HG03025 (cell line): Measurements from ENCODE around the gene PBRM1.
A peak's percentile ranks its signal among the peaks of the same experiment; 100 is the strongest.
"Not testable (repeated sequence)": the region's sequence is repeated elsewhere in the genome, so short reads cannot be mapped to it uniquely, and the experiment has no call there.

Experiments
- ATAC-seq: cut with Tn5 transposase; IDR thresholded peaks from one replicate; pipeline ENCODE4 v1.9.1; 2021; ENCODE audit warnings: mild to moderate bottlenecking, moderate library complexity; ENCODE audit not compliant: unreplicated experiment, low FRiP score

PBRM1 gene

GRCh38 chr3:52705438-52705687 is 19.6 kb upstream of the PBRM1 start:
- no peak for ATAC-seq

- no peak for ATAC-seq
Observed at GRCh38 chr3:52704611-52705437, 19.1 kb upstream of the PBRM1 start.

DNA sequence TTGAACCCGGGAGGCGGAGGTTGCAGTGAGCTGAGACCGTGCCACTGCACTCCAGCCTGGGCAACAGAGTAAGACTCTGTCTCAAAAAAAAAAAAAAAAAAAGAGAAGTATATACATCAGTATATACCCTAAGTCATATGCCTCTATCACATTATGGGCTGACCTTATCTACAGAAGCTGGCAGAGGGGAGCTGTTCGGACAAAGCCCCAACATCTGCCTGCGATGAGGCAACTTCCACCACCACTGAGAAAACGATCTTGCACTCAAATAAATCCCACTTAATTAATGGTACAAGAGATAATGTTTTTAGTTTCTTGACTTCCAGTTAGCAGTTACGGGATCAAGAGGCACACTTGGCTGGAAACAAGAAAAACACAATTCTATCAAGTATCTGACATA is 17.6 kb upstream of the PBRM1 start:
- ATAC-seq: no peak

DNA sequence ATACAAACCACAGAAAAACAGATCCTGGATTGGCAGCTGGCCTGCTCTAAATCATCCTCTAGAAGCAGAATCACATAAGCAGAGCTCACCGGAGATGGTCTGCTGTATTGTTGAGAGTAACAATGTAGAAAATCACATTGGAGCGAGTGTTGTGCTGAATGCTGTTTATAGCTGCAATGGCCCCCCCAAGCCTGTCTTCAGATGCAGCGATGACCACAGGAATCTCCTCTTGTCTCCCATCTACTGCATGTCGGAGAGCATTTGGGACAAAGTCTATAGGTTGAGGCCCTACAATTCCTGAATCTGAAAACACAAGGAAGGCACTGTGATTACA is 11.9 kb upstream of the PBRM1 start:
- ATAC-seq: no peak

- no peak for ATAC-seq
Observed at GRCh38 chr3:52696830-52697631, 11.3 kb upstream of the PBRM1 start.

DNA sequence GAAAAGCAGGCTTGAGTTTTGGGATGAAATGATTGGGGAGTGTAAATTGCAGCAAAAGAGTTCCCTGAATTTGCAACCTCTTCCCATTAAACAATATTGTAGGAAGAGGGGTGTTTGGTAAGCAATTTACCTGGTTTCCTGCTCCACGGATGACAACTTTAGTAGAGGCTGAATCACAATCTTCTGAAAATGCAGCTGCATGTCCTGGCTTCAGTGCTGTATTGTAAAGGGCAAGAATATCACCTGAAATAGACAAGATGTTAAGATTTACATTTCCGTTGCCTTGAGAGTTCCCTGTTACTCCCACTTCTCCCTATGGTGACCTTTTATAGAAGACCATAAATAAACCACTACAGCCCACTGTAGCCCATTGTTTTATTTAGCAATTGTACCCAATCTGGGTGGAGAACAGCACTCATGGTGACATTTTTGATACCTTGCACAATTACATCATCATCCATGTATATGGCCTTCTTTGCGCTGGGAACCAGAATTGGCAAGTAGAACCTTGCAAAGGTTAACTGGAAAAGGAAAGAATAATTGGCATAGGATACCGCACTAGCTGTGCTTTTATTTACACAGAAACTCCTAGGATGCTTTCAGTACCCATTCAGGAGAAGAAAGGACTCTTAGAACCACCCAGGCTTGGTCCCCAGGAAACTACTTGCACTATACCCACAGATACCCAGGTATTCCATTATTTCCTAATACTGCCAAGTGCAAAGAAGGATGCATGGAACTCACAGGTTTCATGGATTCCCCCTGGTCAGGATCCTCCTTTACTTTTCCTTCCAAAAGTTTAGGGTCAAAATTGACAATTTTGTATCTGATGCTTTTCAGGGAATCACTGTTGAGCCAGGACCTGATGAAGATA is 10.3 kb upstream of the PBRM1 start:
- no peak for ATAC-seq

DNA sequence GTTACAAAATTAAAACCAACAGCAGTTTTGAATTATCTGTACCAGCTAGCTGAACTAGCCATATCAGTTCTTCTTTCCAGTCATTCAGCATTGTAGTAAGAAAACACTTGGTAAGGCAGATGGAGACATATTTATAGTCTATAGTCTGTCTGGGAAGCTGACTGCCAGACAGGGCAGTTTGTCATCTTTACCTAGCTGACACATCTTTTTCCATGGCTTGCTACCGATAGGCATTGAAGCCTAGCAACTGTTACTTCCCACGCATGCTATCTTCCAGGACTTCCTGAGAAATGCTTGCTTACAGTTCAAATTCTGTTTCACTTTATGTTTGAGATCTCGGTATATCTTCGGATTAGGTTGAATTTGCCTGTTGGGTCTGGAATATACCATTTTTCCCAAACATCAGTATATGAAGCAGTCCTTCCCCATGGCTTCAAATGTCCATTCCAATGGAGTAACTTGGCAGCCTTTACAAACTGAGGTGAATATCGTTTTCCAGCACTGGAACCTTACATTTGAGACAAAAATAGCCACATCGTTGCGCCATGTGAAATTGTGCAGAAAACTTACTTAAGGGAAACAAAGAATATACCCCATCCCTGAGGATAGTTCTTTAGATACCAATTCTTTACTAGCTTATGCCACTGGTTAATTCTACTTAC is 8.9 kb upstream of the PBRM1 start:
- no peak for ATAC-seq

DNA sequence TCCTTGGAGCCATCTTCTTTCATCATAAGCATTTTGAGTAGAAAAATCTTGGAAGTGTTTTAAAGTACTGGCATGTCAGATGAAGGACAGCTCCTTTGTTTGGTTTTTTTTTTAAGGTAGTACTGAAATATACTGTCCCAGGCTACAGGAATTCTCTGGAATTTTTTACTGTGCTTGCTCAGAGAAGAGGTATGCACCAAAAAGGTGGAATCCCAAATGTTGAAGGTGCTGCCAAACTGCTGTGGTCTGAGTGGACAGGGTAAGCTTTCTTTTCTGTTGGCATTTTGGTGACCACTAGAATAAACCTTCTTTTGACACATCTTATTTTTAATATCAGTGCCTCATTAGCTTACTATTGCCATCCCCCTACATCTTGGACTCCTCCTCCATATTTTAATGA is 7.4 kb upstream of the PBRM1 start:
- no peak for ATAC-seq

GRCh38 chr3:52690560-52690959 is 4.8 kb upstream of the PBRM1 start:
- ATAC-seq: no peak

DNA sequence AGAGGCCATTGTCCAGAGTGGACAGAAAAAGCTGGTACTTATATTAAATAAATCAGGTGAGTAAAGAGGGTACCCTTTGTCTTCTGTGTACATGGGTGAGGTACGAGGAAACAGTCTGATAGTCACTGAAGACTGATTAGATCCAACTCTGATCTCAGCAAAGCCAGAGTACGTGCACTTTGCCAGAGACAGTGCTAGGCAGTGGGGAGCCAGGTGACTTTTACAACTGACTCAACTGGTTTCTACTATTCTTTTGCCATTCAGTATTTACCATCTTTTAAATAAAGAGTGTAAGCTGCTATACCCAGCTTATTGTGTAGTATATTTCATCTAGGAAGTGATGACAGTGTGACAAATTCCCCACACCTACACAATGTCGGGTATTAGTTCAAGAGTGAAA is 3.4 kb upstream of the PBRM1 start:
- ATAC-seq: no peak

DNA sequence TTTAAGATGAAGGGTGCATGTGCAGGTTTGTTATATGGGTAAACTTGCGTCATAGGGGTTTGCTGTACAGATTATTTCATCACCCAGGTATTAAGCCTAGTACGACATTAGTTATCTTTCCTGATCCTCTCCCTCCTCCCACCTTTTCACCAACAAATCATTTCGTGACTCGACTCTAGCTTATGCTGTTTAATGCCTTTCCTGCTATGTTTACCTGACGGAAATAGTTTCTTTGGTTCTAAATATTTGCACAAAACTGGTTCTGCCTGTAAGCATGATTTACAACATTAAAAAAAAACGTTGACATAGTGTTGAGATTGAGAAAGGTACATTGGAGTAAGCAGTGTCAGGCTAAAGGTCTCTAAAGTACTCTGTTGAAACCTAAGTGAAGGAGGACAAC is 2.6 kb upstream of the PBRM1 start:
- no peak for ATAC-seq

- ATAC-seq: peak; percentile 76
Observed at GRCh38 chr3:52685285-52685708, 416 bp downstream of the PBRM1 start.

GRCh38 chr3:52684184-52684583 is 1.5 kb downstream of the PBRM1 start:
- ATAC-seq: no peak

- no peak for ATAC-seq
Observed at GRCh38 chr3:52683611-52684010, 2.1 kb downstream of the PBRM1 start.

DNA sequence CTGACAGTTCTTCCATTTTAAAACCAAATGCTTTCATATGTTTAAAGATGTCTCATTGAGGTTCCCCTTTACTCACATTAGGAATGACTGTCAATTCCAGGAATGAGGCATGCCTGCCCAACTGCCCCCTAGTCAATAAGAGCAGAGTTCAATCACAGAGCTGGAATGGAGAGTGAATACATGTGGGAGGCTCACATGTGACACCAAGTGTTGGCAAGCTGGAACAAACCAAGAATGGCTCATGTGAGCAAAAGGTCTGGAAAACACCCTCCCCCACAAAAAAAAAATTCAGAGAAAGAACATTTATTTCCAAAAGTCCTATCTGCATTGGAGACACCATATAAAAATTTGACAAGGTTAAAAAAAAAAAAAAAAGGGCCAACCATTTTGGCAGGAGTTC is 3.7 kb downstream of the PBRM1 start:
- ATAC-seq: no peak

DNA sequence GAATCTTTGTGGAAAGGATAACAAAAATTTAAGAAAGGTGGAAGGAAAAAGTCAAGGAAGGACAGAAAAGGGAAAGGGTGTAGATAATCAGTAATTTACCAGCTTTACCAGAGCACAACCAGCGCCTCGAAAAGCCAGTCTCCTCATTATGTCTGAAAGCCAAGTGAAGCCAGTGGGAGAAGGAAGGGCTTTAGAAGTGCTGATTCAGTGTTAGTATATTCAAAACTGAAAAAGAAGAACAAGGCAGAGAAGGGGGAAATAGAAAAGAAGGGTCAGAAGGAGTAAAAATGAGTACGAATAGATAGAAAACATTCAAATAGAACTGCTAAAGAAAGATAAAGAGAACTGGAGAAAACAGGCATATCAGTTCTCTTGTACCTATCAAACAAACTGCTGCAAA is 4.1 kb downstream of the PBRM1 start:
- no peak for ATAC-seq

DNA sequence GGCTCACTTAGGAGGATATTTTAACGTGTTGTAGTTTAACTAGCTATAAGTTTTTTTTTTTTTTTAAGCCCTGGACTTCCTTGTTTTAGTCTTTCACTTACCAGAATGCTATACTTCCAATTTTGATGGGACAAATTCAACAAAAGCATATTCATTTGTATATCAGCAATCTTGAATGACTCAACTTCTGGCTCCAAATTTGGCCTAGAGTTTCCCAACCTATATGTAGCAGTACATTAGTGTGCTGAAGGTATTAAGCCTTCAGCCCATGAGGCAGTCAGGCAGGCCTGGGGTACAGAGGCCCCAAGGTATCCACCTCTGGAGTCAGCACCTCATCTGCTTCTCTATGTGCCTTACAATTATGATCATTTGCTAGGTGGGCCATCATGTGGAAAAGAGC is 5.9 kb downstream of the PBRM1 start:
- ATAC-seq: no peak

- ATAC-seq: no peak
Observed at GRCh38 chr3:52679199-52679538, 6.5 kb downstream of the PBRM1 start.

DNA sequence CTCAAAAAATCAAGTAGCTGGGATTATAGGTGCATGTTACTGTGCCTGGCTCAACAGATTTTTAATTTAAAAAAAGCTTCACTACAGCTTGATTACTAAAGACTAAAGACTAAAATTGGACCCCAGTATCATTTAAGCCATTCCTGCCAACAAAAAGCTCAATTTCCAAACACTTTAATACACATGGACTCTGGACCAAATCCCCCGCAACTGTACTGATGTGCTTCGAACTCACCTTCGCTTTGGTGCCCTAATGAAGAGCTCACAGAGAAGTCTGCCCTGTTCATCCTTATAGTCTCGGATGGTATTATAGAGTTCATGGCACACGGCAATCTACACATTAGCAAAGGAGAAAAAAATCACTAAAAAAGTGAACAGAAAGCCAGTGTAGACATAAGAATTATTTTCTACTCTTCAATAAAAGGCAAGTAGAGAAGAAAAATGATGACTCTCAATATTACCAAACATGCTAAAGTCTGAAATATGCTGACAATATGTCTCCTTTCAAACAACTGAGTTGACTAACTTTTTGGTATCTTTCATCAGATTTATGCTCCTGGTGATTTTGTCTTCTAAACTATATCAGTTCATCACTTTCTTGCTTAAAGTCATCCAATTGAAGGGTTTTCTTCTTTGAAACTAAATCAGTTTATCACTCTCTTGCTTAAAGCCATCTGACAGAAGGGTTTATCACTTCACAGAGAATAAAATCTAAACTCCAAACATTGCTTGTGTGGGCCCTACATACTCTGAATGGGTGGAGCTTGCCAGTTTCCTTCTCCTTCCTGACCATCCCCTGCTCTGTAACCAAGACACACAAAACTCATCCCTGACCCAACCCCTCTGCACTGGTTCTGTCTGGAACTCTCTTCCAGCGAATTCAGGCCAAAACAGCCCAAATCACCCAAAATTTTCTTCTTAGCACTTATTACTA is 7.2 kb downstream of the PBRM1 start:
- no peak for ATAC-seq

DNA sequence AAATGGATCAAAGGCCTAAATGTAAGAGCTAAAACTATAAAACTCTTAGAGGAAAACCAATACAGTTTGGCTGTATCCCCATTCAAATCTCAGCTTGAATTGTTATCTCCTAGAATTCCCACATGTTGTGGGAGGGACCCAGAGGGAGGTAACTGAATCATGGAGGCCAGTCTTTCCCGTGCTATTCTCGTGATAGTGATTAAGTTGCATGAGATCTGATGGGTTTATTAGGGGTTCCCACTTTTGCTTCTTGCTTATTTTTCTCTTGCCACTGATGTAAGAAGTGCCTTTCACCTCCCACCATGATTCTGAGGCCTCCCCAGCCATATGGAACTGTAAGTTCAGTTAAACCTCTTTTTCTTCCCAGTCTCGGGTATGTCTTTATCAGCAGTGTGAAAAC is 9.5 kb downstream of the PBRM1 start:
- ATAC-seq: not testable (repeated sequence)
